ENCODE measurements around the gene SIRT4. TPM values are rescaled to one million over a fixed set of nuclear protein-coding genes. Genes with fewer than 3 reads are reported as not detected.

The SIRT4 gene
- total and polyA plus RNA-seq, 2 of the 13 experiments (the other 11 are each of a cell fraction or from before 2014, with no cell fraction given): 3.4 to 5.8 TPM

DNA sequence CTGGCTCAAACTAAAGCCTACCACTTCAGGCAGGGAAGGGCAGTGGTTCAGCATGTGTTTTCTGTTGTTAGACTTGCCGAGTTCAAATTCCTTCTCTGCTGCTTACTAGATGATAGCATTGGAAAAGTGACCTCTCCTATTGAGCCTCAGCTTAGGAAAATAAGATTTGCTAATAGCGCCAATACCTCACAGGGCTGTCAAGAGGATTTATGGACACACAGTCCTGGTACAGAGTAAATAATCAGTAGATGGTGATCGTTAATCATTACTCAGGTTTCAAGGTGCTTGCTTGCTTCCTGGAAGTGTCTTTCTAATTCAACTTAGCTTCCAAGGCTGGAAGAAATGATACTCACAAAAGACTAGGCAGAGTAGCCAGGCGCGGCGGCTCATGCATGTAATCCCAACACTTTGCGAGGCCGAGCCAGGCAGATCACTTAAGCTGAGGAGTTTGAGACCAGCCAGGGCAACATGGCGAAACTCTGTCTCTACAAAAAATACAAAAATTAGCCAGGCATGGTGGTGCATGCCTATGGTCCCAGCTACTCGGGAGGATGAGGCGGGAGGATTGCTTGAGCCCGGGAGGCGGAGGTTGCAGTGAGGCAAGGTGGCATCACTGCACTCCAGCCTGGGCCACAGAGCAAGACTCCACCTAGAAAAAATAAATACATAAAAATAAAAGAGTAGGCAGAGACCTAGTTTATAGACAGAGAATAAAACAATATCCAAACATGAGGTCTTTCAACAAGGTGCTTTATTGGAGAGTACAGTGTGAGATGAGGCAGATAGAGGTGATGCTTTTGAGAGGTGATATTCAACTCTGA lies 19.5 kb downstream of the SIRT4 start (continued):
- TF ChIP-seq TCF12 (IDR thresholded peaks at IDR 0.05) (no peak), TCF12 (CRISPR knock-in tag; IDR thresholded peaks at IDR 0.05) (no peak), NFIC (IDR thresholded peaks at IDR 0.05; ENCODE audit: low read length) (no peak), ZNF788 (CRISPR knock-in tag; IDR thresholded peaks at IDR 0.05; ENCODE audit: borderline replicate concordance) (no peak), TSC22D2 (CRISPR knock-in tag; IDR thresholded peaks at IDR 0.05; ENCODE audit: borderline replicate concordance) (no peak), FOXO1 (CRISPR knock-in tag; IDR thresholded peaks at IDR 0.05) (peak; percentile 52; the same call in 1 of the 2 replicates), MZF1 (CRISPR knock-in tag; IDR thresholded peaks at IDR 0.05; ENCODE audit: borderline replicate concordance) (no peak), KLF11 (CRISPR knock-in tag; IDR thresholded peaks at IDR 0.05) (no peak), MEF2D (CRISPR knock-in tag; IDR thresholded peaks at IDR 0.05) (no peak), ZNF430 (CRISPR knock-in tag; IDR thresholded peaks at IDR 0.05) (no peak), IKZF5 (CRISPR knock-in tag; IDR thresholded peaks at IDR 0.05) (0 out of 2 replicates have a peak, but pooled peaks have one; percentile 27), FOXO4 (CRISPR knock-in tag; conservative IDR thresholded peaks at IDR 0.05) (no peak), NCOR1 (IDR thresholded peaks at IDR 0.05; ENCODE audit: borderline replicate concordance, low read length) (peak; percentile 28; the same call in 1 of the 2 replicates), HOXA5 (CRISPR knock-in tag; IDR thresholded peaks at IDR 0.05) (peak; percentile 99)
- TF ChIP-seq, protein P1, sequence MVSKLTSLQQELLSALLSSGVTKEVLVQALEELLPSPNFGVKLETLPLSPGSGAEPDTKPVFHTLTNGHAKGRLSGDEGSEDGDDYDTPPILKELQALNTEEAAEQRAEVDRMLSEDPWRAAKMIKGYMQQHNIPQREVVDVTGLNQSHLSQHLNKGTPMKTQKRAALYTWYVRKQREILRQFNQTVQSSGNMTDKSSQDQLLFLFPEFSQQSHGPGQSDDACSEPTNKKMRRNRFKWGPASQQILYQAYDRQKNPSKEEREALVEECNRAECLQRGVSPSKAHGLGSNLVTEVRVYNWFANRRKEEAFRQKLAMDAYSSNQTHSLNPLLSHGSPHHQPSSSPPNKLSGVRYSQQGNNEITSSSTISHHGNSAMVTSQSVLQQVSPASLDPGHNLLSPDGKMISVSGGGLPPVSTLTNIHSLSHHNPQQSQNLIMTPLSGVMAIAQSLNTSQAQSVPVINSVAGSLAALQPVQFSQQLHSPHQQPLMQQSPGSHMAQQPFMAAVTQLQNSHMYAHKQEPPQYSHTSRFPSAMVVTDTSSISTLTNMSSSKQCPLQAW (CRISPR knock-in tag; IDR thresholded peaks at IDR 0.05): peak; percentile 86; the same call in 1 of the 2 replicates
- TF ChIP-seq, protein P2, sequence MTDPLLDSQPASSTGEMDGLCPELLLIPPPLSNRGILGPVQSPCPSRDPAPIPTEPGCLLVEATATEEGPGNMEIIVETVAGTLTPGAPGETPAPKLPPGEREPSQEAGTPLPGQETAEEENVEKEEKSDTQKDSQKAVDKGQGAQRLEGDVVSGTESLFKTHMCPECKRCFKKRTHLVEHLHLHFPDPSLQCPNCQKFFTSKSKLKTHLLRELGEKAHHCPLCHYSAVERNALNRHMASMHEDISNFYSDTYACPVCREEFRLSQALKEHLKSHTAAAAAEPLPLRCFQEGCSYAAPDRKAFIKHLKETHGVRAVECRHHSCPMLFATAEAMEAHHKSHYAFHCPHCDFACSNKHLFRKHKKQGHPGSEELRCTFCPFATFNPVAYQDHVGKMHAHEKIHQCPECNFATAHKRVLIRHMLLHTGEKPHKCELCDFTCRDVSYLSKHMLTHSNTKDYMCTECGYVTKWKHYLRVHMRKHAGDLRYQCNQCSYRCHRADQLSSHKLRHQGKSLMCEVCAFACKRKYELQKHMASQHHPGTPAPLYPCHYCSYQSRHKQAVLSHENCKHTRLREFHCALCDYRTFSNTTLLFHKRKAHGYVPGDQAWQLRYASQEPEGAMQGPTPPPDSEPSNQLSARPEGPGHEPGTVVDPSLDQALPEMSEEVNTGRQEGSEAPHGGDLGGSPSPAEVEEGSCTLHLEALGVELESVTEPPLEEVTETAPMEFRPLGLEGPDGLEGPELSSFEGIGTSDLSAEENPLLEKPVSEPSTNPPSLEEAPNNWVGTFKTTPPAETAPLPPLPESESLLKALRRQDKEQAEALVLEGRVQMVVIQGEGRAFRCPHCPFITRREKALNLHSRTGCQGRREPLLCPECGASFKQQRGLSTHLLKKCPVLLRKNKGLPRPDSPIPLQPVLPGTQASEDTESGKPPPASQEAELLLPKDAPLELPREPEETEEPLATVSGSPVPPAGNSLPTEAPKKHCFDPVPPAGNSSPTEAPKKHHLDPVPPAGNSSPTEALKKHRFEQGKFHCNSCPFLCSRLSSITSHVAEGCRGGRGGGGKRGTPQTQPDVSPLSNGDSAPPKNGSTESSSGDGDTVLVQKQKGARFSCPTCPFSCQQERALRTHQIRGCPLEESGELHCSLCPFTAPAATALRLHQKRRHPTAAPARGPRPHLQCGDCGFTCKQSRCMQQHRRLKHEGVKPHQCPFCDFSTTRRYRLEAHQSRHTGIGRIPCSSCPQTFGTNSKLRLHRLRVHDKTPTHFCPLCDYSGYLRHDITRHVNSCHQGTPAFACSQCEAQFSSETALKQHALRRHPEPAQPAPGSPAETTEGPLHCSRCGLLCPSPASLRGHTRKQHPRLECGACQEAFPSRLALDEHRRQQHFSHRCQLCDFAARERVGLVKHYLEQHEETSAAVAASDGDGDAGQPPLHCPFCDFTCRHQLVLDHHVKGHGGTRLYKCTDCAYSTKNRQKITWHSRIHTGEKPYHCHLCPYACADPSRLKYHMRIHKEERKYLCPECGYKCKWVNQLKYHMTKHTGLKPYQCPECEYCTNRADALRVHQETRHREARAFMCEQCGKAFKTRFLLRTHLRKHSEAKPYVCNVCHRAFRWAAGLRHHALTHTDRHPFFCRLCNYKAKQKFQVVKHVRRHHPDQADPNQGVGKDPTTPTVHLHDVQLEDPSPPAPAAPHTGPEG (CRISPR knock-in tag; IDR thresholded peaks at IDR 0.05): no peak
- TF ChIP-seq, protein P3, sequence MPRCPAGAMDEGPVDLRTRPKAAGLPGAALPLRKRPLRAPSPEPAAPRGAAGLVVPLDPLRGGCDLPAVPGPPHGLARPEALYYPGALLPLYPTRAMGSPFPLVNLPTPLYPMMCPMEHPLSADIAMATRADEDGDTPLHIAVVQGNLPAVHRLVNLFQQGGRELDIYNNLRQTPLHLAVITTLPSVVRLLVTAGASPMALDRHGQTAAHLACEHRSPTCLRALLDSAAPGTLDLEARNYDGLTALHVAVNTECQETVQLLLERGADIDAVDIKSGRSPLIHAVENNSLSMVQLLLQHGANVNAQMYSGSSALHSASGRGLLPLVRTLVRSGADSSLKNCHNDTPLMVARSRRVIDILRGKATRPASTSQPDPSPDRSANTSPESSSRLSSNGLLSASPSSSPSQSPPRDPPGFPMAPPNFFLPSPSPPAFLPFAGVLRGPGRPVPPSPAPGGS (CRISPR knock-in tag; IDR thresholded peaks at IDR 0.05): no peak

Data from HepG2 (cell line).